HG02642 (cell line): ENCODE results near the gene GRIN1.

Experiments
- ATAC-seq: cut with Tn5 transposase; IDR thresholded peaks from one replicate; pipeline ENCODE4 v1.9.1; 2021; ENCODE audit warnings: mild to moderate bottlenecking; ENCODE audit not compliant: unreplicated experiment, poor library complexity

The GRIN1 gene

GRCh38 chr9:137161558-137162486, 22.9 kb downstream of the GRIN1 start:
- no peak for ATAC-seq

- no peak for ATAC-seq
These were observed 23.8 kb downstream of the GRIN1 start for GRCh38 chr9:137162505-137163364.

- ATAC-seq = no peak
These were observed 24.4 kb downstream of the GRIN1 start for GRCh38 chr9:137163365-137163715.

GRCh38 chr9:137163805-137164204, 24.9 kb downstream of the GRIN1 start:
- no peak for ATAC-seq

DNA sequence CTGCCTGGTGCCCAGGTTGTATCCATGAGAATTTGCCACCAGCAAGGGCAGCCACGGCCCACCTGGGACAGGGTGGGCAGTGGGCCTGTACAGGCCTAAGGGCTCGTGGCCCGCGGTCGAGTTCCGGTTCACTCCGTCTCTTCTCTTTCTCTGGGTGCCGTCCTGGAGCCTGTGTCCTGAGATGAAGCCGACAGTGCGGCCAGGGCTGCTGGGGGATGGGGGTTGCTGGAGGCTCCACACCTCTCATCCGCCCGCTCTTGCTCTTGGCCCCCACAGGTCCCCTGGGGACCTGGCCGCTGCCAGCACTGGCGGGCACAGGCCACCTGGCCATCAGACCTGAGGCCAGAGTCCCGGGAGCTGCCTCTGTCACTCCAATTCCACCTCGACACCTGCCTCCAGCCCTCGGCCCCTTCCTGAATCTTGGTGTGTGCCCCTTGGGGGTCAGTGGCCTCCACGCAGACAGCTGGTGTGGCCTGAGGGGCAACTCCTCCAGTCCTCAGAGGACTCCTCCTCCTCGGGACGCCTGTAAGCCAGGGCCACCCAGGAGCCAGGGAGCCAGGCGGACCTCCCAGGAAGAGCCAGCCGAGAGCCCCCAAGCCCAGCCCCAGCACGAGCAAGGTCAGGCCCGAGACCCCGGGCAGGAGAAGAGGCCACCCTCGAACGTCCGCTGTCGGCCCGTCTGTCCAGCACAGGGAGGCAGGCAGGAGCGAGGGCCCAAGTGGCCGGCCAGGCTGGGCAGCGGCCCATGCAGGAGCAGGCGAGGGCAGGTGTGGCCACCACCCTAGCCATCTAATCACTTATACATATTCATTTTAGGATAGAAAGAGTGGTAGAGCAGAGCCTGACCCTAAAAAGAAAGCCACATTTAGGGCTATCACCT, 25.7 kb downstream of the GRIN1 start:
- no peak for ATAC-seq

DNA sequence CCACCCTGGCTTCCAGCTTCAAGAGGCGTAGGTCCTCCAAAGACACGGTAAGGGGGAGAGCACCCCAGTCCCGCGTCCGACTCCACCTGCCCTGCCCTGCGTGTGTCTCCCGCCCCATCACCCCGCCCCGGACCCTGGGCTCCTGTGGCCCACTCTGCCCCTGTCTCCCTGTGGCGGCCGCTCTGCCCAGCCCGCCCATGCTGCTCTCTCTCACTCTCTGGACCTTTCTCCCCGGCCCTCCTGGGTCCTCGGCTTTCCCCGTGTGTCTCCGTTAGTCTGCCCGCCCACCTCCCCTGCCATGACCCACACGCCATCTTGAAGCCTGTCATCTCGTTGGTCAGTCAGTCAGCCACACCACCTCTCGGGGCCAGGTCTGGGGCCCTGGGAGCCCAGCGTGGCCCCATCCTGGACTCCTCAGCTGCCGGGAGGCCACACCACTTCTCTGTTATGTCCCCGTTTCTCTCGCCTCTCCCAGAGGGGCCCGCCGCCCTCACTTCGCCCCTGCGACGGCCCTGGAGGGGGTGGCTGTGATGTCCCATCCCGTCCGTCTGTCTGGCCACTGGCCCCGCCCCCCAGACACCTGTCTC, 26.4 kb downstream of the GRIN1 start:
- ATAC-seq = no peak

DNA sequence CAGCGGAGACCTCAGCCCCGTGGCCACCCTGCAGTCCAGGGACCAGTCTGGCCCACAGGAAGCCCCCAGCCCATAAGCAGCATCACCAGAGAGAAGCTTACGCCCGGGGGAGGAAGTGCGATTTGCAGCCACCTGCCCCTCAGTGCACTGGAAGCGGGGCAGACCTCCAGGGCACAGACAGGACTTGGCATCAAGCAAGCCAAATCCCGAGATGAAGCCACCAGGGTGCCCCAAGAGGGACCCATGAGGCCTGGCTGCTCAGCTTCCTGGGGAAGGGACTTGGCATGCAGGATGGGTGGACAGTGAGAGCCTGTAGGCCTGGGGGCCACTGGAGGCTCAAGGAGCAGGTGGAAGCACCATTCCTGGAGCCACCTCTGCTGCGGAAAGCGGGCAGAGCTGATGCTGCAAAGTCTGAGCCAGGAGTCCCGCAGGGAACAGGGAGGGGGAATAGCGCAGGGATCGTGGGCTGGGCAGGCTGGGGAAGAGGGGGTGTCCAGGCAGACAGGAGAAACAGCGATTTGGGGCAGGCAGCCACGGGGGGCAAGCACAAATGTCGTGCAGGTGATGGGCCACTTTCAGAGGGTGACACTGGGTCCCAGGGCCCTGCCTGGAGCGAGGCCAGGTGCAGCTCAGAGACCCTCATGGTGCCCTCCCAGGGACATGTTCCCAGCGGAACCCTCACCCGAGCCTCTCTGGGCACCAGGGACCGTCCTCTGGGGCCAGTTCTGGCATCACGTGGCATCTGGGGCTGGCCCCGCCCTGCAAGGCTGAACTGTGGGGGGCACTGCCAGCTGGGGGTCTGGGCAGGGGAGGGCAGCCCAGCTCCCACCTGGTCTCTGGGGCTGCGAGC, 27.7 kb downstream of the GRIN1 start:
- ATAC-seq = no peak

GRCh38 chr9:137167277-137167746, 28.4 kb downstream of the GRIN1 start:
- no peak for ATAC-seq

GRCh38 chr9:137167747-137168572, 29.0 kb downstream of the GRIN1 start:
- ATAC-seq = no peak

DNA sequence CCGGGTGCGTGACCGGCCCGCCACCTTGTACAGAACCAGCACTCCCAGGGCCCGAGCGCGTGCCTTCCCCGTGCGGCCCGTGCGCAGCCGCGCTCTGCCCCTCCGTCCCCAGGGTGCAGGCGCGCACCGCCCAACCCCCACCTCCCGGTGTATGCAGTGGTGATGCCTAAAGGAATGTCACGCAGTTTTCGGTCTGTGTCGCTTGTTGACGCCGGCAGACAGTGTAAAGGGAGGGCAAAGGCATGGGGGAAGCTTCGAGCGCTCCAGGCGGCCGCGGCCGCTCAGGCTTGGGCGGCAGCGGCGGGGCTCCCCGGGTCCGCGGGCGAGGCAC, 29.6 kb downstream of the GRIN1 start:
- ATAC-seq = no peak

DNA sequence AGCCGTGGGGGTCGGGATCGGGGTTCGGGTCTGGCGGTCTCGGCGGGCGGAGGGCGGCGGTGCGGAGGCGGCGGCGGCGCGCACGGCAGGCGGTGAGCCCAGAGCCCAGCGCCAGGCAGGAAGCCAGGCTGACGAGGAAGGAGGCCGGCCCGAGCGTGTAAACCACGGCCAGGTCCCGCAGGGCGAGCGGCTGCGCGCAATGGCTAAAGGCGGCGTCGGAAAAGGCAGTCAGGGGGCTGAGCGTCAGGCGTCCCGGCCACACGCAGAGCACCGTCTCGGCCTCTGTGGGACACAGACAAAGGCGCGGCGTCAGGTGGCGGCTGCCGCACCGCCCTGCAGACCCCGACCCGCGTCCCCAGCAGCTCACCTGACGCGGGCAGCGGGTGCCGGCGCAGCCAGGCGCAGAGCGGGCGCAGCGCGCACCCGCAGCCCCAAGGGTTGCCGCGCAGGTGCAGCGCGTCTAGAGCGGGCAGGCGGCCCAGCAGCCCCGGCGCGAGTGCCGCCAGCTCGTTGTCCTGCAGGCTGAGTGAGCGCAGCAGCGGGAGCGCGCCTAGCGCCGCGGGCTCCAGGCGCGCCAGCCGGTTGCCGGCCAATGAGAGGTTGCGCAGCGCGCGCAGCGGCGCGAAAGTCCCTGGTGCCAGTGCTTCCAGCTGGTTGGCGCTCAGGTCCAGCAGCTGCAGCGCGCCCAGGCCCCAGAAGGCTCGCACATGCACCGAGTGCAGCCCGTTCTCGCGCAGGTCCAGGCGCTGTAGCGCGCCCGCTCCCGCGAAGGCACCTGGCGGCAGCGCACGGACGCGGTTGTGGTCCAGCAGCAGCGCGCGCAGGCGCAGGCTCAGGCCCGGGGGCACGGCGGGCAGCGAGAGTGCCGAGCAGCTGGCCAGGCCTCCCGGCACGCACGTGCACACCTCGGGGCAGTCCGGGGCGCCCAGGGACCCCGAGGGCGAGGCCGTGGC, 30.2 kb downstream of the GRIN1 start:
- no peak for ATAC-seq

DNA sequence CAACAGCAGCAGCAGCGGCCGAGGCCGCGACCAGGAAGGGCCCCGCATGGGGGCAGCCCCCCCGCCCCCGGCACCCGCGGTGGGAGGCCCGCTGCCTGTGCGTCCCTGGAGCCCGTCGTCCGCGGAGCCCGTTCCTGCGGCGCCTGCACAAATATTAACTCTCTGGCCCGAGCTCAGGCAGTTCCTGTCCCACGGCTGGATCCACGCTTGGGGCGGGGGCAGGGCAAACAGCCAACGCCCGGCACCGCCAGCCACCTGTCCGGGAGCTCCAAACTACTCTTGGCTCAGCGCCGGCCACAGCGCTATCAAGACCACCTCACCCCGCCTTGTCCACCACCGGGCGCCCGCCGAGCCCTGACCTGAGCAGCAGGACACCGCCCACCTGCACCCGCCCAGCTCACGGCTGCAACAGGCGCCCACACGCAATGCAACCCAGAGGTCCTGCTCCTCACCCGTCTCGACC, 31.0 kb downstream of the GRIN1 start, which contains the start of gene LRRC26:
TSS of gene LRRC26 (minus strand) at position 156 of the 463 bp plus-strand sequence. CDS start at position 48, 108 bp downstream.
- no peak for ATAC-seq

GRCh38 chr9:137170486-137171148, 31.7 kb downstream of the GRIN1 start:
- ATAC-seq = no peak

GRCh38 chr9:137171149-137171900, 32.4 kb downstream of the GRIN1 start:
- ATAC-seq = no peak

- ATAC-seq = no peak
These were observed 34.2 kb downstream of the GRIN1 start for GRCh38 chr9:137172901-137173795.
